ENCODE results near the gene CLSTN2.

Gene CLSTN2

DNA sequence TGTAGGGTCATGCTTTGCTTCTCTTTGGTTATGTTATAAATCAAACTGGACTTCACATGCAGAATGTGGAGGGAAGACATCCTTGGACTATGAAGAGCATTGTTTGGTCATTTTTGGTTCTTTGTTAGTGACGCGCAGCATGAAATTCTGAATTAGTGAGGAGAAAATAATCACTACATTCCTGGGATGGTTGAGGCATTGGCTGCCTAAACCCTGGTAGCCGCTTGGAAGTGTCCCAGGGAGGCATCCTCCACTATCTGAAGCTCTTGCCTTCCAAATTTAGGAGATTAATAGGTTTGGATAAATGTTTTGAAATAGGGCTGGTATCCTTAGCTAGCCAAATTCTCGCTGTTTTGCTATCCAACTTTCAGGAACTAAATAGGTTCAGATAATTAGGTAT is 96.2 kb downstream of the CLSTN2 start:
- Mint-ChIP-seq H3K4me3 (no peak overlapping the region), H3K27me3 (ENCODE audit: low read depth) (no peaks in the 10 kb centered on the region), H3K36me3 (ENCODE audit: low read depth) (no peaks in the 10 kb centered on the region), H3K27ac (no peak overlapping the region), H3K9me3 (no peaks in the 10 kb centered on the region), H3K4me1 (ENCODE audit: low read depth) (no peaks in the 10 kb centered on the region)

DNA sequence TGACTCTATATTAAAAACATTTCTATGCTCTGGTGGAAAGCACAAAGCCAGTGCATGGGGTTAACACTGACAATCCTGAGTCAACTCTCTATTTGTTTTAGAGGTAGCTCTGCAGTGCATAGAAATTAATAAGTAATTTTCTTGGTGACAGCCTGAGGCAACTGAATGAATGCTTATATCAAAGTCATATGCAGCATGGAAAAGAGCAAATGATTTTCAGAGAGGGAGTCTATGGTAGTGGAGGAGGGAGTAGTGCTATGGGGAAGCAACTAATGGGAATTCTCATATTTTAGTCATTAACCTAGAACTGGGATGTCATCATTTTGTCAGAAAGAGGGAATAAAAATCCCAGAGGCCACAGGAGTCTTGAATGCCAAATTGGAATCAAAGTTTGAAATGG is 99.1 kb downstream of the CLSTN2 start:
- no peaks in the 10 kb centered on the region for H3K9me3 Mint-ChIP-seq
- no peaks in the 10 kb centered on the region for H3K4me1 Mint-ChIP-seq (ENCODE audit: low read depth)
- H3K36me3 Mint-ChIP-seq (ENCODE audit: low read depth) = no peaks in the 10 kb centered on the region
- no peak overlapping the region for H3K4me3 Mint-ChIP-seq
- no peaks in the 10 kb centered on the region for H3K27me3 Mint-ChIP-seq (ENCODE audit: low read depth)
- H3K27ac Mint-ChIP-seq = no peak overlapping the region

DNA sequence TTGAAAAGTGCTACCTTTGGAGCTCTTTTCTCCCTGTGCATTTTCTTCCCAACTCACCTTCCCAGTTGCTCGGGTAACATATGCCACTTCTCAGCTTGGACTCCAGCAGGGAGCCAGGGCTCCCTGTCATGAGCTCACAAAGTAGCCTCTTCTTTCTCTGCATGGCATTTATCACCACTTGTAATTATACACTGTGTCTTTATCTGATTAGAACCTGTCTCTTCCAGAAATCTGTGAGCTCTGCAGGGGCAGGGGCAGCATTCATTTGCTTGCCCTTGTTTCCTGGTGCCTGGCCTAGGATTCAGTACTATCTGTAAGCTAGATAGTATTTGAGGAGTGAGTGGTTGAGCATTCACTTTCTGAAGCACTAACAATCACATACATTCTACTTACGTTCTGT is 100.9 kb downstream of the CLSTN2 start:
- H3K27me3 Mint-ChIP-seq (ENCODE audit: low read depth) = no peaks in the 10 kb centered on the region
- H3K27ac Mint-ChIP-seq = no peak overlapping the region
- no peaks in the 10 kb centered on the region for H3K4me1 Mint-ChIP-seq (ENCODE audit: low read depth)
- no peak overlapping the region for H3K4me3 Mint-ChIP-seq
- H3K36me3 Mint-ChIP-seq (ENCODE audit: low read depth) = no peaks in the 10 kb centered on the region
- no peaks in the 10 kb centered on the region for H3K9me3 Mint-ChIP-seq

DNA sequence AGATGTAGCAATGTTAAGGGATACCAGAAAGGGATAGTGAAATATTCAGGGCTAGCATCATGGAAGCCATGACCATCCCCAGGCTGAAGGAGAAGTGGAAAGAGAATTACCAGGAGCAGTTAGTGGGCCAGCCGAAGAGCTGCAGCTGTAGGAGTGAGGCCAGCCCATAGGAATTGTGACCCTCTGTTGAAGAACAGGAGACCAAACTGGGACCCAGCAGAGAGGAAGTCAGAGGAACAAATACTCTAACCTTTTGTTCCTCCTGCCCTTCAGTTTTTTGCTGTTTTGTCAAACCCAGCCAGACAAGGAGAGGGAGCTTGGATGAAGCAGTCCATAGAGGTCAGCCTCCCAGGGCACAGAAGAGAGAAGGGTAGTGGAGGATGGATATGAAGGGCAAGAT is 115.4 kb downstream of the CLSTN2 start:
- Mint-ChIP-seq H3K27me3 (ENCODE audit: low read depth) (no peaks in the 10 kb centered on the region), H3K36me3 (ENCODE audit: low read depth) (no peaks in the 10 kb centered on the region), H3K4me3 (no peak overlapping the region)

DNA sequence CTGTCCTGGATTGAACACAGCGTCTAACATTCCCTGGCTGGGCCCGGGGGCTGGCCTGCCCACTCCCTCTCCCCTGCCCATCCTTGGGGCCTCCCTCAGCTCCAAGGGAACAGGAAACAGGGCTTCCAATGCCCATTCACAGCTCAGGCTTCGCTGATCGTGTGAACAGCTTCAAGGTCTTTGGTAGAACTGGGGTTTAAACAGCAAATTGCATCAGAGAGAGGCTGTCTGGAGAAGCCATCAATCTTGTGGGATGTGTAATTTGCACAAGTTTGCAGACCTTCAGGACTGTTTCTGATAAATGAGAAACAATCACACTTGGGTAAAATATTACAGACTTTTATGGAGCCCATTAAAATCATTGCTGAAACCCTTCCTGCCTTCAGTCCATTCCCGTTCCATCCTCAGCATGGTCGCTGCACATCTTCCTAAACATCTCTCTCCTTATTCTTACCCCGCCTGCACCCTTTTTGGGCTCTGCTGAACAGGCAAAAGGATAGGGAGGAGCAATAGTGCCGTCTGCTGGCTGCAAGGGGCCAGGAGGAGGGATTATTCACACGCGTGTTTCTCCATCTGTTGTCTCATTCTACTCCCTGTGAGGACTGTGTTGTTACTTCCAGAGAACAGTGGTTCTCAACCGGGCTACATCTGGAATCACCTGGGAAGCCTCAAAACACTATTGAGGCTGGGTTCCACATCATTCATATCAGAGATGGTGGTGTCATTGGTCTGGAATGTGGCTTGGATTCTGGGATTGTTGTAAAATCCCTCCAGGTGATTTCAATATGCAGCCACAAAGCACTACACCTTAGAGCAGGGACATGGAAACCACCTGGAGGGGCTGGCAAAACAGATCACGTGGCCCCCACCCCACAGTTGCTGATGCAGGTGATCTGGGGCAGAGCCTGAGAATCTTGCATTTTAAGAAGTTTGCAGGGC is 116.3 kb downstream of the CLSTN2 start:
- H3K27me3 Mint-ChIP-seq (ENCODE audit: low read depth) = no peaks in the 10 kb centered on the region
- H3K4me1 Mint-ChIP-seq (ENCODE audit: low read depth) = no peaks in the 10 kb centered on the region
- H3K9me3 Mint-ChIP-seq = peaks cover 3% of the 10 kb centered on the region
- H3K36me3 Mint-ChIP-seq (ENCODE audit: low read depth) = no peaks in the 10 kb centered on the region
- no peak overlapping the region for H3K27ac Mint-ChIP-seq
- no peak overlapping the region for H3K4me3 Mint-ChIP-seq

More for the DNA sequence above, 115.4 kb downstream of the CLSTN2 start:
- Mint-ChIP-seq H3K27ac (no peak overlapping the region), H3K4me1 (ENCODE audit: low read depth) (no peaks in the 10 kb centered on the region), H3K9me3 (no peaks in the 10 kb centered on the region)

DNA sequence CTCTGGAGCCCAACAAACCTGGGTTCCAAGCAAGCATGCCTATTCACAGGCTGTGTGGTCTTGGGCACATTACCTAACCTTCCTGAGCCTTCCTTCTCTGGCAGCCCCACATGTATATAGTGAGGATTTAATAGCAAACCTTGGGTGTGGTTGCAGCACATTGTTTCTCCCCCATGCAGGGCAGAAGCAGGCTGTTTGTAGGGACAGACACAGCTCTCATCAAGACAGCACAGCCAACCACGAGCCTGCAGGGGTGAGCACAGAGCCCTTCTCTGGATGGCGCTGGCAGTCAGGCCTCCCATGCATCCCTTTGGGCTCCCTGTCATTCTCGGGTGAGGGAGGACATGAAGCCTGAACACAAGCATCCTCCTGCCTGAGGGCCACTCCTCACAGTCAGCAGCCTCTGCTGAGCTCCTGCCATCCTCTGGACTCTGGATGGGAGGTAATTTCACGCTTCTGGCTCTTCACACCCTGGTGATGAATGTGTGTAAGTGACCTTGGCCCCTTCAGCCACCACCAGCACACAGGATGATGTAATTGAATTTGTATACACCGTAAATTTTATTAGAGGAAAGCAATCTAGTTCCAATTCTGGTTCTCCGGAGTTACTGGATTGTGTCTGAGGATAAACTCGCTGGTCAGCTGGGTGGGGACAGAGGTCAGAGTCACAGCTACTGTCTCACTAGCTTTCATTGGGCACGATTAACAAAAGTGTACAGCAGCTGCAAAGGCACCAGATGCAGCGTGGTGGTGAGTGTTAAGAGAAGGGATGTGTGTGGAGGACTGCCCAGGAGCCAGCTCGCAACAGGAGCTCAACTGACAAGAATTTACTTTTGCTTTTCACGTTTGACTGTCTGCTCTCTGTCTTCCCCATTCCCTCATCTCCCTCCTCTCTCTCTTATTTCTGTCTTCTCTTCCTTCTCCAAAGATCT is 118.1 kb downstream of the CLSTN2 start:
- Mint-ChIP-seq H3K36me3 (ENCODE audit: low read depth) (no peaks in the 10 kb centered on the region), H3K4me3 (no peak overlapping the region)

DNA sequence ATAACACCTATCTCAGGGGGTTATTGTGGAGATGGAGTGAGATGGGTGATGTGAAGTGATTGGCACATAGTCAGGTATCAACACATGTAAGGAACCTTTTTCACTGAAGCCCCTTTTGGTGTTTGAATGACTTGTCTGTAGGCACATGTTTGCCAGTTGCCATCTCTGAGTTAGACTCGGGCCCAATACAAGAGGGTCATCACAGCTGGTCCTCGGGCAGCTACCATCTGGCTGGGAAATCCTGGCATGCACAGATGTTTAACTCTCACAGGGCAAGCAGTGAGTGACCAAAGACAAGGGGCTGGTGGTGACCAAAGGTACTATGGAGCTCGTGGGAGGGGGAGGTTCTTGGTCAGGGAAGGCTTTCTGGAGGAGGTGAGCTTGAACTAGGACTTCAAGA is 118.8 kb downstream of the CLSTN2 start:
- peaks cover 3% of the 10 kb centered on the region for H3K9me3 Mint-ChIP-seq
- H3K4me1 Mint-ChIP-seq (ENCODE audit: low read depth) = no peaks in the 10 kb centered on the region
- H3K27me3 Mint-ChIP-seq (ENCODE audit: low read depth) = no peaks in the 10 kb centered on the region
- H3K36me3 Mint-ChIP-seq (ENCODE audit: low read depth) = no peaks in the 10 kb centered on the region
- no peak overlapping the region for H3K4me3 Mint-ChIP-seq
- H3K27ac Mint-ChIP-seq = no peak overlapping the region

More for the DNA sequence above, 118.1 kb downstream of the CLSTN2 start:
- Mint-ChIP-seq H3K27ac (no peak overlapping the region), H3K4me1 (ENCODE audit: low read depth) (no peaks in the 10 kb centered on the region), H3K9me3 (peaks cover 3% of the 10 kb centered on the region), H3K27me3 (ENCODE audit: low read depth) (no peaks in the 10 kb centered on the region)

DNA sequence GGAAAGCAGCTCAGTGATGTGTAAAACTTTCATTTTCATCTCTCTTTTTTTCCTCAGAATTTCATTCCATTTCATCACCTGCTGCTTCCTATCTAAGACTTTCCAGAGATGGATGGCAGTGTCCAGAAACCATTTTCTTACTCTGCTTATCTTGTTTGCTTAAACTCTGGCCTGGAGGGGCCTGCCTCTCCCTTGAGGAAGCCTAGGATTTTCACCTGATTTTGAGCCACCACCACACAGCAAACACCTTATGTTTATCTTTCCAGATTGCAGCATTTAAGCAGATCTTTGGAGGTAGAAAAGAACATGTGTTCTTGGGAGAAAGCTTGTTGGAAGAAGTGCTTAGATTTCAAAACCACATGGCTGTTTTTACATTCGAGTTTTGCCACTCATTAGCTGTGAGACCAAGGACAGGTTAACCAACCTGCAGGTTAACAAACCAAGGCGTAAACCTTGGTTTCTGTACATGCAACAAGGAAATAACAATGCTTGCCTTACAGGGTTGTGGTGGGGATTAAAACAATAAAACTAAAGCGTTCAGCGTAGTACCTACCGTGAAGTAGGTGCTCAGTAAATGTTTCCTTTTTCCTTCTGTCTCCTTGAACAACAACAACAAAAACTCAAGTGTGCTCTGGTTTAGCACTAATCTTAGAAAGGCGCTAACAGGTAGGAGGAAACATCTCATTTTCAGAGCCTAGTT is 120.3 kb downstream of the CLSTN2 start:
- H3K4me1 Mint-ChIP-seq (ENCODE audit: low read depth) = no peaks in the 10 kb centered on the region
- H3K4me3 Mint-ChIP-seq = no peak overlapping the region
- no peaks in the 10 kb centered on the region for H3K36me3 Mint-ChIP-seq (ENCODE audit: low read depth)
- no peak overlapping the region for H3K27ac Mint-ChIP-seq
- peaks cover 3% of the 10 kb centered on the region for H3K9me3 Mint-ChIP-seq
- no peaks in the 10 kb centered on the region for H3K27me3 Mint-ChIP-seq (ENCODE audit: low read depth)

DNA sequence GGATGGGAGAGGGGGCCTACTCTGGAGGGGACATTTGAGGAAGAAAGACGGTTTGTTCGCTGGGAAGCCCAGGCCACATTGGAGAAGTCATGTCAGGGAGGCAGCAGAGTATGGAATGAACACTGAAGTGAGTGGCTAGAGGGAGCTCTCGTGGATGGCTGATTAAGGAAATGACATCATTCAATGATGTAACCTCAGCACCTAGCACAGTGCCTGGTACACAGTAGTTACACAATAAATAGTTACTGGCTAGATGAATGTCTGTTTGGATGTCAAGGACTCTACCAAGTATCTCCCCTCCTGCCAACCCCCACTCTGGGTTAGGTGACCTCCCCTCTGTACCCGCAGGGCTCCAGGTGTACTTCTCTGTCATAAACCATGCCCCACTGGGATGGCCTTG is 121.1 kb downstream of the CLSTN2 start:
- no peaks in the 10 kb centered on the region for H3K4me1 Mint-ChIP-seq (ENCODE audit: low read depth)
- H3K27me3 Mint-ChIP-seq (ENCODE audit: low read depth) = no peaks in the 10 kb centered on the region

DNA sequence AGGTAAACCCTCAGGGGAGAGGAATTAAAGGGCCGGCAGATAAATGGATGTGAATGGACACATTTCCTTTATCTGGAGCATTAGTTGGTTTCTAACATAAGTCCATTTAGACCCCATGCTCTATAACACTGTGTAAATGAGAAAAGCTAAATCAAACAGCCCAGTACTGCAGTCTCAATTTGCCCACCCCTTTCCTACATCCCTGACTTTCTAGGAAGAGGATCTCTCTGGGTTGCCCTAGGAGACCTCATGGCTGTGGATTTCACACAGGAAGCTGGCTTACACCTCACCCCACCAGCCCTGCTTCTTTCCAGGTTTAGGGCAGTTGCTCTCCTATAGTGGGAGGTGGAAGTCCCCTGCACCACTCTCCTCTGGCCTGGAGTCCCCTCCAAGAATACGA is 126.2 kb downstream of the CLSTN2 start:
- no peaks in the 10 kb centered on the region for H3K4me1 Mint-ChIP-seq (ENCODE audit: low read depth)
- no peaks in the 10 kb centered on the region for H3K27me3 Mint-ChIP-seq (ENCODE audit: low read depth)
- H3K36me3 Mint-ChIP-seq (ENCODE audit: low read depth) = no peaks in the 10 kb centered on the region

More for the DNA sequence above, 121.1 kb downstream of the CLSTN2 start:
- no peak overlapping the region for H3K27ac Mint-ChIP-seq
- no peaks in the 10 kb centered on the region for H3K36me3 Mint-ChIP-seq (ENCODE audit: low read depth)
- peaks cover 3% of the 10 kb centered on the region for H3K9me3 Mint-ChIP-seq
- H3K4me3 Mint-ChIP-seq = no peak overlapping the region

DNA sequence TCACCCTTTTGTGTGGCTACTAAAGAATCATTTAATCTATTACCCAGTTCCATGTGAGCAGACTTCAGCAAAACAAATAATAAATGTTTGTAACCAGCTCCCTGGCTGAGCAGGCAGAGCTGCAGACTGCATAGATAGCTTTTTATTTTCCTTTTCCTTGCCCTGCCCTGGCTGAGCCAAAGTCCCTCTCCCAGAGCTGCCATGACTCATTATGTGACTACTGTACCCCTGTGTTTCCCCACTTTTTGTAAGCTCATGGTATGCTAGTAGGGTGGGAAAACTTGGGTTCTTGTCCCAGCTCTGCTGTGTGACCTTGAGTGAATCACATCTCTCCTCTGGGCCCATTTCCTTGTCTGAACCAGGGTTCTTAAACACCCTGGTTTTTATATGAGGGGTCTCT is 127.5 kb downstream of the CLSTN2 start:
- Mint-ChIP-seq H3K9me3 (no peaks in the 10 kb centered on the region), H3K36me3 (ENCODE audit: low read depth) (no peaks in the 10 kb centered on the region), H3K27ac (no peak overlapping the region), H3K4me3 (no peak overlapping the region), H3K4me1 (ENCODE audit: low read depth) (no peaks in the 10 kb centered on the region), H3K27me3 (ENCODE audit: low read depth) (no peaks in the 10 kb centered on the region)

More for the DNA sequence above, 126.2 kb downstream of the CLSTN2 start:
- no peak overlapping the region for H3K4me3 Mint-ChIP-seq
- no peak overlapping the region for H3K27ac Mint-ChIP-seq
- no peaks in the 10 kb centered on the region for H3K9me3 Mint-ChIP-seq

DNA sequence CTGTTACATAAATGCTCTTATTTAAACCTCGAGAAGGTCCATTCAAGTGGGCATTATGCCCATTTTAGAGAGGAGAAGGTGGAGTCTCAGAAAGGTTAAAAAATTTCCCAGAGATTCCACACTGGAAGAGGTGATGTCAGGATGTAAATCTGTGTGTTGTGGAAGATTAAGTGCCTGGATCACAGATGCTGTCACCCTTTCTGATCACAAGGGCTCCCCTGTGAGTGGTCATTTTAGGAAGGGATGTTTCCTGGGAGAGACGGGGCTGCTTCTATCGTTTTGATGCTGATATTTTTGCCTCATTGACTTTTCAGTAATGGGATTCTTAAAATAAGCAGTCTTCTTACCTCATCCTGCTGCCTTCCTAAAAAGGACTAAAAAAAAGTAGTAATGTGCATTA is 132.5 kb downstream of the CLSTN2 start:
- Mint-ChIP-seq H3K4me3 (no peak overlapping the region), H3K27ac (no peak overlapping the region), H3K36me3 (ENCODE audit: low read depth) (no peaks in the 10 kb centered on the region), H3K9me3 (no peaks in the 10 kb centered on the region), H3K27me3 (ENCODE audit: low read depth) (no peaks in the 10 kb centered on the region), H3K4me1 (ENCODE audit: low read depth) (no peaks in the 10 kb centered on the region)

DNA sequence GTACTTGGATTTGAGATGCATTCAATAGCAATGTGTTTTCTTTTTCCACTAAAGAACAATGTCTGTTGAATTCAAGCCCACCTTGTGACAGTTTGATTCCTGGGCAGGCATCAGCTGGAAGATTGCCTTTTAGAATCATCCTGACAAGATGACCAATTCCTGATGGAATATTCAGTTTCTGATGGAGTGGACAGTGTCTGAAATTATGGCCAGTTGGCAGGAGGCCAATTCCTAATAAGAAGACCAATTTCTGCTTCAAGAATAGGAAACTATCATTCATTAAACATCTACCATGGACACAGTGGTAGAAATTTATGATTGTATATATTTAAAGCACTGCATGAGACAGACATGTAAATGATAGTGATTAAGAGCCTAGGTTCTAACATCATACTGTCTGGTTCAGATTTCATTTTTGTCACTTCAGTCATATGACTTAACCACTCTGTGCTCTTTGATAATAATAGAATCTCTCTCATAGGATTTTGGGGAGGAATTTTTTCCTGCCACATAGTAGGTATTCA is 133.6 kb downstream of the CLSTN2 start:
- no peak overlapping the region for H3K27ac Mint-ChIP-seq
- no peak overlapping the region for H3K4me3 Mint-ChIP-seq
- H3K9me3 Mint-ChIP-seq = no peaks in the 10 kb centered on the region
- H3K4me1 Mint-ChIP-seq (ENCODE audit: low read depth) = no peaks in the 10 kb centered on the region
- no peaks in the 10 kb centered on the region for H3K36me3 Mint-ChIP-seq (ENCODE audit: low read depth)
- H3K27me3 Mint-ChIP-seq (ENCODE audit: low read depth) = no peaks in the 10 kb centered on the region
